ENCODE results near the gene ZDHHC8.

DNA sequence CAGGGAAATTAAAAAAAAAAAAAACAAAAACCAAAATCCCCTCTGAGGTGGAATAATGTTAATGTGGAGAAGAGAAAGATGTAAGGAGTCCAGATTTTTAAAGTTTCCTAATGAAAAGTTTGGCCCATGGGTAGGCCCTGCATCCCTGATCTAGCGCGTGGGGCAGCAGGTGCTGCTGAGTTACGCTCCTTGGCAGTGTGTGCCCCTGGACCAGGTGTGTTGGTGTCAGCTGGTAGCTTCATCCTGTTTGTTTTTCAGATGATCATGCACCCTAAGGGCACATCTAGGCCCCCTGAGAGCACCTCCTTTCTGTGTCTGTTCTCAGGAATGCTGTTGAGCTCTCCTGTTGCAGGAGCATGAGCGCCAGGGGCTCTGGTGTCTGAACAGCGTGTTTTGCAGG is 44.8 kb upstream of the ZDHHC8 start:
- TF ChIP-seq, protein P1, sequence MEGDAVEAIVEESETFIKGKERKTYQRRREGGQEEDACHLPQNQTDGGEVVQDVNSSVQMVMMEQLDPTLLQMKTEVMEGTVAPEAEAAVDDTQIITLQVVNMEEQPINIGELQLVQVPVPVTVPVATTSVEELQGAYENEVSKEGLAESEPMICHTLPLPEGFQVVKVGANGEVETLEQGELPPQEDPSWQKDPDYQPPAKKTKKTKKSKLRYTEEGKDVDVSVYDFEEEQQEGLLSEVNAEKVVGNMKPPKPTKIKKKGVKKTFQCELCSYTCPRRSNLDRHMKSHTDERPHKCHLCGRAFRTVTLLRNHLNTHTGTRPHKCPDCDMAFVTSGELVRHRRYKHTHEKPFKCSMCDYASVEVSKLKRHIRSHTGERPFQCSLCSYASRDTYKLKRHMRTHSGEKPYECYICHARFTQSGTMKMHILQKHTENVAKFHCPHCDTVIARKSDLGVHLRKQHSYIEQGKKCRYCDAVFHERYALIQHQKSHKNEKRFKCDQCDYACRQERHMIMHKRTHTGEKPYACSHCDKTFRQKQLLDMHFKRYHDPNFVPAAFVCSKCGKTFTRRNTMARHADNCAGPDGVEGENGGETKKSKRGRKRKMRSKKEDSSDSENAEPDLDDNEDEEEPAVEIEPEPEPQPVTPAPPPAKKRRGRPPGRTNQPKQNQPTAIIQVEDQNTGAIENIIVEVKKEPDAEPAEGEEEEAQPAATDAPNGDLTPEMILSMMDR (conservative IDR thresholded peaks at IDR 0.05 in 1 of 2, IDR thresholded peaks at IDR 0.05 in 1 of 2; ENCODE audit: extremely low read depth in 1 of 2, insufficient read depth in 1 of 2, low read depth in 1 of 2, low read length in 2 of 2): no peak
- no peak for TF ChIP-seq EZH2 (IDR thresholded peaks at IDR 0.05; ENCODE audit: borderline replicate concordance, low read length)
